ENCODE data around the gene MS4A6E. TPM values are rescaled to one million over a fixed set of nuclear protein-coding genes. Genes with fewer than 3 reads are reported as not detected.
"Not testable (repeated sequence)": the region's sequence is repeated elsewhere in the genome, so short reads cannot be mapped to it uniquely, and the experiment has no call there.

Gene MS4A6E, protein sequence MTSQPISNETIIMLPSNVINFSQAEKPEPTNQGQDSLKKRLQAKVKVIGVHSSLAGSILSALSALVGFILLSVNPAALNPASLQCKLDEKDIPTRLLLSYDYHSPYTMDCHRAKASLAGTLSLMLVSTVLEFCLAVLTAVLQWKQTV
- polyA plus RNA-seq, result not detected

DNA sequence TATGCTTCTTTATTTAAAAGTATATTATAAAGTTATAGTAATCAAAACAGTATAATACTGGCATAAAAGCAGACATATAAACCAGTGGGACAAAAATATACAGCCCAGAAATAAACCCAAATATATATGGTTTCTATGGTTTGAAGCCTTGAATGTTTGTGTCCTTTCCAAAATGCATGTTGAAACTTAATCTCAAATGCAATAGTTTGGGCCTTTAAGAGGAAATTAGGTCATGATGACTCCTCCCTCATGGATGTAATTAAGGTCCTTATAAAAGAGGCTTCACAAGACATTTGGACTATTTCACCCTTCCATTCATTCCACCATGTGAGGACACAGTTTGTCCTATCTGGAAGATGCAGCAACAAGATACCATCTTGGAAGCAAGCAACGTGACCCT is at the start of gene MS4A6E:
Gene MS4A6E (plus strand): TSS at position 301 of the 400 bp plus-strand sequence. CDS start 7,641 bp downstream, outside the sequence.
- Histone ChIP-seq H3K9me3 (ENCODE audit: control insufficient read depth in 2 of 2, insufficient read depth in 1 of 2, low read depth in 1 of 2, low read length in 1 of 2) (peaks cover 3% of the 10 kb centered on the region in 2 donors), H3K27ac (ENCODE audit: low read depth in 2 of 2, low read length in 1 of 2) (no peak within 1 kb of the TSS)
- WGBS, 2 donors, result 31 to 81% methylated on average over 1 of the region's 1 CpG

DNA sequence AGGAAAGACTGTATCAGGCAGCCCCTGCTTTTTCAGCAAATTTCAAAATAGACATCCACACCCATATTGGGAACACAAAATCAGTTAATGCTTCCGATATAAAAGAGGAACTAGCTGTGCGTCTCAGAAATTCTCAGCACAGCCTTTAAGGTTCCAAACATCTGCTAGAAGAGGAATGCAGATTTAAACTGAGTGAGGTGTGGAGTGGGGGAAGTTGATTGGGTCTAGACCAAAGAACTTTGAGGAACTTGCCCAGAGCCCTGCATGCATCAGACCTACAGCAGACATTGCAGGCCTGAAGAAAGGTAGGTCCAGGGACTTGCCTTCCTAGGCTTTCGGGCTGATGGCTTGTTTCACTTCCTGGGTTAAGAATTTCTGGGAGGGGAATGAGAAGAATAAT is 46.6 kb upstream of the MS4A6E start, which contains the start of gene MS4A4A:
Gene MS4A4A (plus strand): TSS at position 255 of the 400 bp plus-strand sequence. CDS start 10 bp downstream, at position 265.
- Histone ChIP-seq H3K9me3 (ENCODE audit: control insufficient read depth in 2 of 2, insufficient read depth in 1 of 2, low read depth in 1 of 2, low read length in 1 of 2) (no peaks in the 10 kb centered on the region), H3K4me1 (ENCODE audit: control insufficient read depth in 2 of 2, insufficient read depth in 2 of 2, low read length in 1 of 2) (no peaks in the 10 kb centered on the region), H3K27ac (ENCODE audit: low read depth in 2 of 2, low read length in 1 of 2) (no peak within 1 kb of the TSS), H3K4me3 (ENCODE audit: low read depth in 1 of 2, low read length in 2 of 2) (no peak within 1 kb of the TSS), H3K36me3 (ENCODE audit: control insufficient read depth in 2 of 2, insufficient read depth in 2 of 2, low read length in 1 of 2) (no peaks in the 10 kb centered on the region), H3K27me3 (ENCODE audit: control insufficient read depth in 1 of 2, insufficient read depth in 2 of 2, low read length in 2 of 2) (no peaks in the 10 kb centered on the region)
- WGBS, 2 donors, result 74 to 75% methylated on average over 3 of the region's 3 CpGs

More for the DNA sequence above, at the start of gene MS4A6E:
- Histone ChIP-seq H3K4me1 (ENCODE audit: control insufficient read depth in 2 of 2, insufficient read depth in 2 of 2, low read length in 1 of 2) (no peaks in the 10 kb centered on the region), H3K4me3 (ENCODE audit: low read depth in 1 of 2, low read length in 2 of 2) (no peak within 1 kb of the TSS), H3K36me3 (ENCODE audit: control insufficient read depth in 2 of 2, insufficient read depth in 2 of 2, low read length in 1 of 2) (no peaks in the 10 kb centered on the region), H3K27me3 (ENCODE audit: control insufficient read depth in 1 of 2, insufficient read depth in 2 of 2, low read length in 2 of 2) (no peaks in the 10 kb centered on the region)

DNA sequence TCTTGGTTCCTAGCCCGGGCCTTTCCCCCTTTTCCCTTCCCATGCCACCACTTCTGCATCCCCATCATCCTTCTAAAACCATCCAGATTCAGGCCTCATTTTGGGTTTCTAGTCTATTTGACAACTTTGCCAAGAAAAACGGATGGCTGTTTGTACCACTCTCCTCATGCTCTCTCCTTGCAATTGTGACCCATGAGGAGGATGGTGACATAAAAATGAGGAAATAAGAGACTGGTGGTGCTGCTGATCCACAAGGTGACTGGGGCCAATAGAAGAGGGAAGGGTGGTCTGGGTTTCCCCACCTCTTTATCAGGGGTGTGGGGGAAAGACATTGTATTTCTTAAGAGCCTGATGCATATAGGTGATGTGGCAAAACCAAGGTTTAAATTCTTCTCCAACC is 45.6 kb upstream of the MS4A6E start:
- 32 to 44% methylated on average over 2 of the region's 2 CpGs for WGBS, 2 donors
- Histone ChIP-seq H3K4me1 (ENCODE audit: control insufficient read depth in 2 of 2, insufficient read depth in 2 of 2, low read length in 1 of 2) (no peaks in the 10 kb centered on the region), H3K4me3 (ENCODE audit: low read depth in 1 of 2, low read length in 2 of 2) (no peak overlapping the region), H3K27me3 (ENCODE audit: control insufficient read depth in 1 of 2, insufficient read depth in 2 of 2, low read length in 2 of 2) (no peaks in the 10 kb centered on the region), H3K27ac (ENCODE audit: low read depth in 2 of 2, low read length in 1 of 2) (no peak overlapping the region), H3K9me3 (ENCODE audit: control insufficient read depth in 2 of 2, insufficient read depth in 1 of 2, low read depth in 1 of 2, low read length in 1 of 2) (no peaks in the 10 kb centered on the region), H3K36me3 (ENCODE audit: control insufficient read depth in 2 of 2, insufficient read depth in 2 of 2, low read length in 1 of 2) (no peaks in the 10 kb centered on the region)

DNA sequence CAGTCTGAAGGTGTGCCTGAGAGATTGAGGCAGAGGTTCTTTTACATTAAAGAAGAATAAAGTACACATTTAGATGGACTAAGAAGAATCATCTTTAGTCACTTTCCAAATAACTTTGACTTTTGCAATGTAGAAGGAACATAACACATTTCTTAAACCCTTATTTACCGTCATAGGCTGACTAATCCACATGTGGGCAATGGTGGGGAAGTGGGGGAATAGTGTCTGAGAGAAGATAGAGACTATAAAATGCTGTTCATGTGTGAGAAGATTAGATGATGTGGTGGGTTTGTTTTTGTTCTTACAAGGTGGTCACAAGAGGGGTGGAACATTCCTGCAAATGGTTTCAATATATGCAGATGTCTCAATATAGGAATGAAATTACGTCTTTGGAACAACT is 44.8 kb upstream of the MS4A6E start:
- no peaks in the 10 kb centered on the region for H3K9me3 ChIP-seq (ENCODE audit: control insufficient read depth in 2 of 2, insufficient read depth in 1 of 2, low read depth in 1 of 2, low read length in 1 of 2)
- 80 to 81% methylated on average over 2 of the region's 2 CpGs for WGBS, 2 donors
- no peak overlapping the region for H3K4me3 ChIP-seq (ENCODE audit: low read depth in 1 of 2, low read length in 2 of 2)
- H3K27ac ChIP-seq (ENCODE audit: low read depth in 2 of 2, low read length in 1 of 2), result no peak overlapping the region
- H3K27me3 ChIP-seq (ENCODE audit: control insufficient read depth in 1 of 2, insufficient read depth in 2 of 2, low read length in 2 of 2), result no peaks in the 10 kb centered on the region
- no peaks in the 10 kb centered on the region for H3K4me1 ChIP-seq (ENCODE audit: control insufficient read depth in 2 of 2, insufficient read depth in 2 of 2, low read length in 1 of 2)
- H3K36me3 ChIP-seq (ENCODE audit: control insufficient read depth in 2 of 2, insufficient read depth in 2 of 2, low read length in 1 of 2), result no peaks in the 10 kb centered on the region

DNA sequence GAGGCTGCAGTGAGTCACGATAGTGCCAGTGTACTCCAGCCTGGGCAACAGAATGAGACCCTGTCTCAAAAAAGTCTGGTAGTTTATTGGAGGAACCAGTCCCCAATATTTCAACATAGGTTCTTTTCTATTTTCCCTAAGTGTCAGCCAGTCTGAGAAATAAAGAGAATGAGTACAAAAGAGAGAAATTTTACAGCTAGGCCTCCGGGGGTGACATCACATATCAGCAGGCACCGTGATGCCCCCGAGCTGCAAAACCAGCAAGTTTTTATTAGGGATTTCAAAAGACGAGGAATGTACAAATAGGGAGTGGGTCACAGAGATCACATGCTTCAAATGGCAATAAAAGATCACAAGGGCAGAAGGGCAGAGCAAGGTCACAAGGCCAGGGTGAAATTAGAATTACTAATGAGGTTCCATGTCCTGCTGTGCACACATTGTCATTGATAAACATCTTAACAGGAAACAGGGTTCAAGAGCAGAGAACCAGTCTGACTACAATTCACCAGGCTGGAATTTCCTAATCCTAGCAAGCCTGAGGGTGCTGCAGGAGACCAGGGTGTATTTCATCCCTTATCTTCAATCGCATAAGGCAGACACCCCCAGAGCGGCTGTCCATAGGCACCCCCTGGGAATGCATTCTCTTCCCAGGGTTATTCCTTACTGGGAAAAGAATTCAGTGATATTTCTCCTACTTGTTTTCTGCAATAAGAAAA is 41.5 kb upstream of the MS4A6E start:
- H3K4me1 ChIP-seq (ENCODE audit: control insufficient read depth in 2 of 2, insufficient read depth in 2 of 2, low read length in 1 of 2); H3K4me3 ChIP-seq (ENCODE audit: low read depth in 1 of 2, low read length in 2 of 2); H3K36me3 ChIP-seq (ENCODE audit: control insufficient read depth in 2 of 2, insufficient read depth in 2 of 2, low read length in 1 of 2); H3K27me3 ChIP-seq (ENCODE audit: control insufficient read depth in 1 of 2, insufficient read depth in 2 of 2, low read length in 2 of 2); H3K27ac ChIP-seq (ENCODE audit: low read depth in 2 of 2, low read length in 1 of 2); H3K9me3 ChIP-seq (ENCODE audit: control insufficient read depth in 2 of 2, insufficient read depth in 1 of 2, low read depth in 1 of 2, low read length in 1 of 2): not testable (repeated sequence)
- WGBS, 2 donors, result 63 to 77% methylated on average over 7 of the region's 7 CpGs

DNA sequence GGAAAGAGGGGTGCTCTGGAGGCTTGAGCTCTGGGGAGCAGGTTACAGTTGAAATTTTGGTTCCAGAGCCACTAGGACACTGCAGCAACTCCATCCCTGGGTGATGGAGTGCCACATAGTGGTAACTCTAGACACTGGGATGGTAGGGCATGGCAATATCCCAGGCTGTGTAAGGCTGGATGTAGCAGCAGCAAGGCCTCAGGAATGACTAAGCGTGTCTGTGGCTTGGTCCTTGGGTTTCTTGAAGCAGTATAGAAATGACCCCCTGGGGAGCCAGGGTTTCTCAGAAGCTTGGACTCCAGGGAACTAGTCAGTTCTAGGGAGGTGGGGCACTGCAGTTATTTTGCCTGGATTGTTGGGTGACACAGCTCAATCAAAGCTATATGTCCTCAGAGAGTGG is 38.5 kb upstream of the MS4A6E start:
- Histone ChIP-seq H3K27me3 (ENCODE audit: control insufficient read depth in 1 of 2, insufficient read depth in 2 of 2, low read length in 2 of 2) (no peaks in the 10 kb centered on the region), H3K4me1 (ENCODE audit: control insufficient read depth in 2 of 2, insufficient read depth in 2 of 2, low read length in 1 of 2) (no peaks in the 10 kb centered on the region), H3K36me3 (ENCODE audit: control insufficient read depth in 2 of 2, insufficient read depth in 2 of 2, low read length in 1 of 2) (no peaks in the 10 kb centered on the region), H3K27ac (ENCODE audit: low read depth in 2 of 2, low read length in 1 of 2) (no peak overlapping the region), H3K4me3 (ENCODE audit: low read depth in 1 of 2, low read length in 2 of 2) (no peak overlapping the region), H3K9me3 (ENCODE audit: control insufficient read depth in 2 of 2, insufficient read depth in 1 of 2, low read depth in 1 of 2, low read length in 1 of 2) (peaks cover 0 to 4% of the 10 kb centered on the region in 2 donors)
- 89 to 91% methylated on average over 1 of the region's 1 CpG for WGBS, 2 donors

DNA sequence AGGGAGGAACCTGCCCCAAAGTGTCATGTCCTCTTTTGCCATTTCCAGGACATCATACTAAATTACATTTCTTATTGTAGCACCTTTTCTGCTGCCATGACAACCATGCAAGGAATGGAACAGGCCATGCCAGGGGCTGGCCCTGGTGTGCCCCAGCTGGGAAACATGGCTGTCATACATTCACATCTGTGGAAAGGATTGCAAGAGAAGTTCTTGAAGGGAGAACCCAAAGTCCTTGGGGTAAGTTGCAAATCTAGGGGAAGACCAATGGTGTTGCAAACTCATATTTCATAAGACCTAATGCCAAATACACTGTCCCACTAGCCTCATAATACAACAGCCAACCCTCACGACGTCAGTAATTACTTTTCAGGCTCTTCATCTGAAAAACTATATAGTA is 34.9 kb upstream of the MS4A6E start:
- Histone ChIP-seq H3K27ac (ENCODE audit: low read depth in 2 of 2, low read length in 1 of 2) (no peak overlapping the region), H3K4me1 (ENCODE audit: control insufficient read depth in 2 of 2, insufficient read depth in 2 of 2, low read length in 1 of 2) (no peaks in the 10 kb centered on the region), H3K36me3 (ENCODE audit: control insufficient read depth in 2 of 2, insufficient read depth in 2 of 2, low read length in 1 of 2) (no peaks in the 10 kb centered on the region), H3K4me3 (ENCODE audit: low read depth in 1 of 2, low read length in 2 of 2) (no peak overlapping the region), H3K9me3 (ENCODE audit: control insufficient read depth in 2 of 2, insufficient read depth in 1 of 2, low read depth in 1 of 2, low read length in 1 of 2) (peaks cover 0 to 4% of the 10 kb centered on the region in 2 donors), H3K27me3 (ENCODE audit: control insufficient read depth in 1 of 2, insufficient read depth in 2 of 2, low read length in 2 of 2) (no peaks in the 10 kb centered on the region)
- 78 to 87% methylated on average over 2 of the region's 2 CpGs for WGBS, 2 donors

DNA sequence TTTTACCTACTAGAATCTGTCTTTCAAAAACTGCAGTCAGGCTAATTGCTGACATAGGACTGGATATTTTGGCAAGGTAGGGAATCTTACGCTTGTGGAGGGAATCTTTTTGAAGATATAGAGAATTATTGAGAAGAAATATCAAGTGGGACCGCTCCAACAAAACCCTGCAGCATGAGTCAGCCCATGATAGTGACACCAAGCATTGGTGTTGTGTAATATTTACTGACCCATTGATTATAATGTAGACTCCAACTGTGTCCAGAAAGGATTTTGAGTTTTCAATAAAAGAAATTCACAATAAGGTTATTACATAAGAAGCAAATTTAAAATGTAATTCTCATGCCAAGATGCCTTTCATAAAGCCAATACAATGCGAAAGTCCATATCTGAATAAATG is 25.9 kb upstream of the MS4A6E start:
- Histone ChIP-seq H3K36me3 (ENCODE audit: control insufficient read depth in 2 of 2, insufficient read depth in 2 of 2, low read length in 1 of 2) (no peaks in the 10 kb centered on the region), H3K4me1 (ENCODE audit: control insufficient read depth in 2 of 2, insufficient read depth in 2 of 2, low read length in 1 of 2) (no peaks in the 10 kb centered on the region), H3K9me3 (ENCODE audit: control insufficient read depth in 2 of 2, insufficient read depth in 1 of 2, low read depth in 1 of 2, low read length in 1 of 2) (no peaks in the 10 kb centered on the region), H3K4me3 (ENCODE audit: low read depth in 1 of 2, low read length in 2 of 2) (no peak overlapping the region), H3K27ac (ENCODE audit: low read depth in 2 of 2, low read length in 1 of 2) (no peak overlapping the region), H3K27me3 (ENCODE audit: control insufficient read depth in 1 of 2, insufficient read depth in 2 of 2, low read length in 2 of 2) (no peaks in the 10 kb centered on the region)
- WGBS, 2 donors, result 60 to 66% methylated on average over 3 of the region's 3 CpGs

DNA sequence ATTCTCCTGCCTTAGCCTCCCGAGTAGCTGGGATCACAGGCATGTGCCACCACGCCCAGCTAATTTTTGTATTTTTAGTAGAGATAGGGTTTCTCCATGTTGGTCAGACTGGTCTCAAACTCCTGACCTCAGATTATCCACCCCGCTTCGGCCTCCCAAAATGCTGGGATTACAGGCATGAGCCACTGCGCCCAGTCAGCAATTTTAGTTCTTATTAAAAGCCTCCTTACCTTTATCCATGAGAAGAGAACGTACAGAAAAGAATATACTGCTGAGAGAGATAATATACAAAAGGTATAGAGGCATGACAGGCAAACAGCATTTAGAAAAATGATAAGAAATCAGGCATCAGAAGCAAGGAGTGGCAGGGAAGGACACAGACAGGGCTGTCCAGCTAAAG is 25.2 kb upstream of the MS4A6E start:
- H3K9me3 ChIP-seq (ENCODE audit: control insufficient read depth in 2 of 2, insufficient read depth in 1 of 2, low read depth in 1 of 2, low read length in 1 of 2); H3K4me3 ChIP-seq (ENCODE audit: low read depth in 1 of 2, low read length in 2 of 2): not testable (repeated sequence)
- 81 to 85% methylated on average over 6 of the region's 6 CpGs for WGBS, 2 donors

DNA sequence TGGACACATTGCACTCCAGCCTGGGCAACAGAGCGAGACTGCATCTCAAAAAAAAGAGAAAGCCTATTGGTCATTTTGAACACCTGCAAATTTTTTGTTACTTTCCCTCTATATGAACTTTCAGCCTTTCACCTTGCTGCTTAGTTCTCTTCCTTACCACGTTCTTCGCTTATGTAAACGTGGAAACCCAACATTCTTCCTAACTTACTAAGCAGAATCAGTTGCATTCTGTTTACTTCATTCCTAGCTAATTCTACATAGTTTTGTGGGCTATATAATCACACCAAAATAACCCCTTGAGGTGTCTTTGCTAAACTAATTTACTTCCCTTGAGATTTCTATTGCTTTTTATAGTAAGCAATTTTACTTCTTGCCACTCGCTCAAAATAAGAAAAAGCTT is 23.4 kb upstream of the MS4A6E start:
- Histone ChIP-seq H3K27ac (ENCODE audit: low read depth in 2 of 2, low read length in 1 of 2) (no peak overlapping the region), H3K4me1 (ENCODE audit: control insufficient read depth in 2 of 2, insufficient read depth in 2 of 2, low read length in 1 of 2) (no peaks in the 10 kb centered on the region), H3K27me3 (ENCODE audit: control insufficient read depth in 1 of 2, insufficient read depth in 2 of 2, low read length in 2 of 2) (no peaks in the 10 kb centered on the region), H3K9me3 (ENCODE audit: control insufficient read depth in 2 of 2, insufficient read depth in 1 of 2, low read depth in 1 of 2, low read length in 1 of 2) (no peaks in the 10 kb centered on the region), H3K4me3 (ENCODE audit: low read depth in 1 of 2, low read length in 2 of 2) (no peak overlapping the region), H3K36me3 (ENCODE audit: control insufficient read depth in 2 of 2, insufficient read depth in 2 of 2, low read length in 1 of 2) (no peaks in the 10 kb centered on the region)
- WGBS, 2 donors, result 78 to 81% methylated on average over 5 of the region's 5 CpGs

More for the DNA sequence above, 25.2 kb upstream of the MS4A6E start:
- not testable (repeated sequence) for H3K36me3 ChIP-seq (ENCODE audit: control insufficient read depth in 2 of 2, insufficient read depth in 2 of 2, low read length in 1 of 2); H3K4me1 ChIP-seq (ENCODE audit: control insufficient read depth in 2 of 2, insufficient read depth in 2 of 2, low read length in 1 of 2); H3K27me3 ChIP-seq (ENCODE audit: control insufficient read depth in 1 of 2, insufficient read depth in 2 of 2, low read length in 2 of 2); H3K27ac ChIP-seq (ENCODE audit: low read depth in 2 of 2, low read length in 1 of 2)
